RWPE1 (cell line): ENCODE data around the gene SLC2A9.

Source experiments
- CTCF ChIA-PET: fragments of 350-600 bp; sonication (Branson Sonifier 250); formaldehyde crosslinking; extraction: SDS; loops from one replicate; lab custom pipeline; 2021; lab: Yijun Ruan, JAX
- POLR2A ChIA-PET: fragments of 400-600 bp; formaldehyde crosslinking; extraction: SDS; loops from one replicate; lab custom pipeline; 2020; ENCODE audit warnings: antibody characterized with exemption; ENCODE audit not compliant: low non-redundant PET; lab: Yijun Ruan, JAX
- DNase-seq: peaks from one replicate; pipeline ENCODE4 v3.0.0; 2012; ENCODE audit warnings: low spot score
- H3K27ac ChIP-seq: fragments of 450-650 bp; 2 replicates; pipeline ENCODE4 v1.5.1; 2017
- CTCF ChIP-seq: fragments of 450-650 bp; conservative IDR thresholded peaks from 2 replicates; pipeline ENCODE4 v1.5.1; 2017; ENCODE audit warnings: low read depth, mild to moderate bottlenecking

SLC2A9 gene

GRCh38 chr4:10006231-10006600, 15.1 kb downstream of the SLC2A9 start:
- ChIA-PET POLR2A (no interaction called here), CTCF (no interaction called here)
- H3K27ac ChIP-seq, result peak overlapping the region; percentile 91
- no peak for TF ChIP-seq CTCF
- DNase-seq, result peak; percentile 68

- DNase-seq, result no peak
Measured at GRCh38 chr4:10005632-10006031, 15.7 kb downstream of the SLC2A9 start.

GRCh38 chr4:10003666-10004065, 17.6 kb downstream of the SLC2A9 start:
- H3K27ac ChIP-seq, result no peak overlapping the region
- TF ChIP-seq CTCF, result no peak
- ChIA-PET CTCF (no interaction called here), POLR2A (no interaction called here)
- DNase-seq, result no peak

More at GRCh38 chr4:10005632-10006031, 15.7 kb downstream of the SLC2A9 start:
- H3K27ac ChIP-seq, result no peak overlapping the region
- ChIA-PET POLR2A (no interaction called here), CTCF (no interaction called here)
- TF ChIP-seq CTCF, result no peak

- no peak overlapping the region for H3K27ac ChIP-seq
- ChIA-PET CTCF (no interaction called here), POLR2A (no interaction called here)
- no peak for TF ChIP-seq CTCF
- no peak for DNase-seq
Measured at GRCh38 chr4:10002278-10002677, 19.0 kb downstream of the SLC2A9 start.

GRCh38 chr4:10001757-10002156, 19.5 kb downstream of the SLC2A9 start:
- H3K27ac ChIP-seq, result no peak overlapping the region
- ChIA-PET CTCF (no interaction called here), POLR2A (no interaction called here)
- no peak for DNase-seq
- TF ChIP-seq CTCF, result no peak

GRCh38 chr4:9999956-10000561, 21.2 kb downstream of the SLC2A9 start:
- ChIA-PET CTCF (no interaction called here), POLR2A (no interaction called here)
- no peak for TF ChIP-seq CTCF
- no peak for DNase-seq
- no peak overlapping the region for H3K27ac ChIP-seq
